ENCODE measurements around the gene PDGFD. TPM values are rescaled to one million over a fixed set of nuclear protein-coding genes. Genes with fewer than 3 reads are reported as not detected.

The PDGFD gene
- total RNA-seq, 2 donors from 2014 or later = 14.4 to 27.8 TPM

- no peak for TF ChIP-seq CTCF (IDR thresholded peaks at IDR 0.05)
- no peak overlapping the region for H3K27ac ChIP-seq
These were observed 43.3 kb downstream of the PDGFD start for GRCh38 chr11:104120493-104121137.

GRCh38 chr11:104118105-104118744 is 45.7 kb downstream of the PDGFD start:
- Histone ChIP-seq H3K27me3 (no peaks in the 10 kb centered on the region), H3K4me3 (no peak overlapping the region), H3K9me3 (no peaks in the 10 kb centered on the region), H3K27ac (no peak overlapping the region), H3K4me1 (no peaks in the 10 kb centered on the region), H3K36me3 (no peaks in the 10 kb centered on the region)
- DNase-seq (ENCODE audit: low spot score) = no peak
- no peak for TF ChIP-seq CTCF (IDR thresholded peaks at IDR 0.05)

More at GRCh38 chr11:104120493-104121137, 43.3 kb downstream of the PDGFD start:
- Histone ChIP-seq H3K27me3 (no peaks in the 10 kb centered on the region), H3K36me3 (no peaks in the 10 kb centered on the region), H3K9me3 (no peaks in the 10 kb centered on the region), H3K4me1 (no peaks in the 10 kb centered on the region), H3K4me3 (no peak overlapping the region)
- no peak for DNase-seq (ENCODE audit: low spot score)

DNA sequence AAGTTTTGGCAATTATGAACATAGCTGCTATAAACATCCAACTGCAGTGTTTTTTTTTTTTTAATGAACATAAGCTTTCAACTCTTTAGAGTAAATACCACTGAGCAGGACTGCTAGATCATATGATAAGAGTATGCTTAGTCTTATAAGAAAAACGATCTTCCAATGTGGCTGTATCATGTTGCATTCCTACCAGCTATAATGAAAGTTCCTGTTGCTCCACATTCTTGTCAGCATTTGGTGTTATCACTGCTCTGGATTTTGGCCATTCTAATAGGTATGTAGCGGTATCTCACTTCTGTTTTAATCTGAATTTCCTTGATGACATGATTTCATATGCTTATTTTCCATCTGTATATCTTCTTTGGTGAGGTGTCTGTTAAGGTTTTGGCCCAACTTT is 50.4 kb downstream of the PDGFD start:
- Histone ChIP-seq H3K27ac (no peak overlapping the region), H3K9me3 (no peaks in the 10 kb centered on the region), H3K36me3 (no peaks in the 10 kb centered on the region), H3K4me3 (no peak overlapping the region), H3K4me1 (no peaks in the 10 kb centered on the region), H3K27me3 (no peaks in the 10 kb centered on the region)
- no peak for DNase-seq (ENCODE audit: low spot score)
- TF ChIP-seq CTCF (IDR thresholded peaks at IDR 0.05) = no peak

DNA sequence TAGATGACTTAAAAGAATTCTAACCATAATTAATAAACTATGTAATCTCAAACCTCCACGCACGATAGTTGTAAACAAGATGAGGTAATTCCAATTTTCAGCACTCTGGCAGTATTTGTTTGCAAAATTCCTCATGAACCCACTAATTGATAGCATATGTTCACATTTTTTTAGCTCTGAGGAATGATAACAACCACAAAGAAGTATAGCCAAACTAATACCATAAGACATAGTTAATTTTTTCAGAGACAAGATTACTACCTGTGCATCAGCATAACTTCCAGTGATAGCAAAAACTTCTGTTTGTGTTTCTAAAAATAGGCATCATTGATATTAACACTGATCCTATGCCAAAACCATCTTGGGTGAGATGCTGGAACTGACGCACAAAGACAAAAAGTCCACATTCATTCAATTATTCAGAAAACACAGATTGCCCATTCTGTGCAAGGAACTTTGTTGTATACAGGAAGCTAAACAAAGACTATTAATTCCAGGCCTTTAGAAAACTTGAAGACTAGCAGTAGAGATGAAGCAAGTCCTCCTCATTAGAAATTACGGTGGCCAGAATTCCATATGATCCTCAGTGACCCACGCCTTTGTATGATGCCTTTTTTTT is 57.7 kb downstream of the PDGFD start:
- Histone ChIP-seq H3K4me1 (peaks cover 0 to 5% of the 10 kb centered on the region in 2 donors), H3K4me3 (no peak overlapping the region), H3K36me3 (no peaks in the 10 kb centered on the region), H3K27ac (no peak overlapping the region), H3K27me3 (no peaks in the 10 kb centered on the region), H3K9me3 (no peaks in the 10 kb centered on the region)
- TF ChIP-seq CTCF (IDR thresholded peaks at IDR 0.05) = no peak
- DNase-seq (ENCODE audit: low spot score) = no peak

- H3K4me3 ChIP-seq = no peak overlapping the region
- H3K4me1 ChIP-seq = peaks cover 0 to 5% of the 10 kb centered on the region in 2 donors
- no peaks in the 10 kb centered on the region for H3K36me3 ChIP-seq
- H3K27ac ChIP-seq = no peak overlapping the region
- no peaks in the 10 kb centered on the region for H3K27me3 ChIP-seq
- no peak for DNase-seq (ENCODE audit: low spot score)
- TF ChIP-seq CTCF (IDR thresholded peaks at IDR 0.05) = no peak
- H3K9me3 ChIP-seq = no peaks in the 10 kb centered on the region
These were observed 58.8 kb downstream of the PDGFD start for GRCh38 chr11:104105155-104105554.

All from right atrium auricular region (tissue), 2 donors.